GM12878 (cell line): ENCODE results near the gene BCAS4. TPM values are rescaled to one million over a fixed set of nuclear protein-coding genes. Genes with fewer than 3 reads are reported as not detected.

ENCODE experiments used
- ATAC-seq: fragments of 200-7000 bp; cut with Tn5 transposase; 3 replicates; pipeline ENCODE4 v1.9.1; 2020; ENCODE audit warnings: mild to moderate bottlenecking, moderate library complexity
- BruUV-seq: library from RNA; stranded (reverse); fragments of 400-500 nt; replicated peaks from 2 replicates; lab custom pipeline; 2021; lab: Mats Ljungman, UMichigan
- CTCF ChIA-PET: fragments of 300-600 bp; sonication (Branson Sonifier 250); formaldehyde crosslinking; extraction: SDS; loops from one replicate; lab custom pipeline; 2021; ENCODE audit warnings: inconsistent platforms; lab: Yijun Ruan, JAX
- POLR2A ChIA-PET: fragments of 350-600 bp; formaldehyde crosslinking; extraction: SDS; loops from one replicate; lab custom pipeline; 2021; ENCODE audit warnings: inconsistent platforms; lab: Charles Lee
- RAD21 ChIA-PET: fragments of 300-600 bp; sonication (Branson Sonifier 250); formaldehyde crosslinking; loops from one replicate; lab custom pipeline; 2023; ENCODE audit warnings: antibody characterized with exemption; ENCODE audit not compliant: unreplicated experiment; lab: Charles Lee
- SMC1A ChIA-PET: fragments of 300-600 bp; sonication (Branson Sonifier 250); formaldehyde crosslinking; loops from one replicate; lab custom pipeline; 2023; ENCODE audit not compliant: unreplicated experiment, uncharacterized antibody; lab: Charles Lee
- DNase-seq: peaks from one replicate; pipeline ENCODE4 v3.0.0-alpha.2; 2011; ENCODE audit warnings: low read depth, low spot score
- FAIRE-seq: peaks from 3 replicates; lab custom pipeline; 2011; peaks lifted over from hg19 to GRCh38; lab: Jason Lieb, UNC
- H2AFZ ChIP-seq: 2 replicates; pipeline ENCODE4 v1.6.0; 2011; ENCODE audit warnings: low read depth, low read length, control low read depth; ENCODE audit not compliant: control insufficient read depth
- H3K27ac ChIP-seq: 2 replicates; pipeline ENCODE4 v1.5.1; 2011; ENCODE audit warnings: control low read depth; ENCODE audit not compliant: control insufficient read depth, insufficient read depth
- H3K27me3 ChIP-seq, 2 experiments: replicated peaks in 1 of 2; 2 replicates each; pipeline versions ENCODE4 v1.6.0 to v1.6.1; 2011; ENCODE audit warnings: low read length in 1 of 2; ENCODE audit not compliant: control insufficient read depth in 2 of 2, insufficient read depth in 2 of 2
- H3K36me3 ChIP-seq, 2 experiments: 2 replicates each; pipeline ENCODE4 v1.5.1; 2011; ENCODE audit warnings: low read length in 1 of 2; ENCODE audit not compliant: control insufficient read depth in 2 of 2, insufficient read depth in 2 of 2
- H3K4me1 ChIP-seq: 2 replicates; pipeline ENCODE4 v1.6.1; 2011; ENCODE audit warnings: mild to moderate bottlenecking, low read length, moderate library complexity, mixed read lengths; ENCODE audit not compliant: control insufficient read depth, insufficient read depth
- H3K4me2 ChIP-seq: 2 replicates; pipeline ENCODE4 v1.6.0; 2011; ENCODE audit warnings: control low read depth; ENCODE audit not compliant: control insufficient read depth, insufficient read depth
- H3K4me3 ChIP-seq: fragments of 200-600 bp; sonication (generic); 2 replicates; pipeline ENCODE4 v1.5.1; 2016
- H3K79me2 ChIP-seq: 2 replicates; pipeline ENCODE4 v1.6.0; 2011; ENCODE audit warnings: low read length; ENCODE audit not compliant: control insufficient read depth, insufficient read depth
- H3K9ac ChIP-seq: 2 replicates; pipeline ENCODE4 v1.8.0; 2011; ENCODE audit warnings: low read length, control low read depth, mixed read lengths; ENCODE audit not compliant: control insufficient read depth, insufficient read depth
- H3K9me3 ChIP-seq: replicated peaks from 3 replicates; pipeline ENCODE4 v1.5.1; 2011; ENCODE audit warnings: mild to moderate bottlenecking, low read length; ENCODE audit not compliant: control insufficient read depth, insufficient read depth
- H4K20me1 ChIP-seq: 2 replicates; pipeline ENCODE4 v1.6.0; 2011; ENCODE audit not compliant: control insufficient read depth, insufficient read depth
- BCL3 ChIP-seq: IDR thresholded peaks from 2 replicates; pipeline ENCODE4 v1.6.1; 2011; ENCODE audit warnings: borderline replicate concordance, low read depth, mild to moderate bottlenecking, moderate library complexity, low read length; ENCODE audit not compliant: insufficient read depth, poor library complexity, severe bottlenecking
- EED ChIP-seq: sonication (generic); IDR thresholded peaks from 2 replicates; pipeline ENCODE4 v1.6.1; 2016; ENCODE audit warnings: antibody characterized with exemption, low read depth
- FOXM1 ChIP-seq: IDR thresholded peaks from 2 replicates; pipeline ENCODE4 v1.6.1; 2012; ENCODE audit warnings: low read depth, mild to moderate bottlenecking, inconsistent platforms, low read length, moderate library complexity
- GABPA ChIP-seq: IDR thresholded peaks from 2 replicates; pipeline ENCODE4 v1.6.1; 2014; ENCODE audit warnings: antibody characterized with exemption, low read depth, mild to moderate bottlenecking, inconsistent platforms
- JUNB ChIP-seq: IDR thresholded peaks from 2 replicates; pipeline ENCODE4 v1.6.1; 2016; ENCODE audit warnings: antibody characterized with exemption, mild to moderate bottlenecking
- MEF2A ChIP-seq: IDR thresholded peaks from 2 replicates; pipeline ENCODE4 v1.6.1; 2011; ENCODE audit warnings: low read depth, mild to moderate bottlenecking, low read length, moderate library complexity; ENCODE audit not compliant: insufficient read depth
- MEF2B ChIP-seq: fragments of 450-650 bp; IDR thresholded peaks from 2 replicates; pipeline ENCODE4 v1.6.1; 2018; ENCODE audit warnings: mild to moderate bottlenecking, moderate library complexity; ENCODE audit not compliant: partially characterized antibody, poor library complexity, severe bottlenecking
- YBX1 ChIP-seq: fragments of 450-650 bp; IDR thresholded peaks from 2 replicates; pipeline ENCODE4 v1.6.1; 2016; ENCODE audit warnings: antibody characterized with exemption
- ZBTB4 ChIP-seq: fragments of 450-650 bp; formaldehyde crosslinking; IDR thresholded peaks from 2 replicates; pipeline ENCODE4 v1.4.0; 2022; ENCODE audit warnings: mild to moderate bottlenecking, moderate library complexity
- ZBTB40 ChIP-seq: fragments of 450-650 bp; IDR thresholded peaks from 2 replicates; pipeline ENCODE4 v1.6.1; 2016; ENCODE audit warnings: mild to moderate bottlenecking, moderate library complexity, borderline replicate concordance
- ZNF622 ChIP-seq: fragments of 450-650 bp; IDR thresholded peaks from 2 replicates; pipeline ENCODE4 v1.6.1; 2017; ENCODE audit warnings: mild to moderate bottlenecking, inconsistent platforms
- WGBS: methylation state at CpG from one replicate; pipeline ENCODE4 v1.1.6; 2016; ENCODE audit warnings: low lambda C conversion rate; ENCODE audit not compliant: insufficient replicate concordance, insufficient coverage; ENCODE audit errors: missing lambda C conversion rate; 5-methylcytosine and 5-hydroxymethylcytosine counted together
- in situ Hi-C: fragments of 300-500 bp; cut with MboI; formaldehyde crosslinking; loops from 9 replicates; pipeline ENCODE4 v1.14.3; 2018; ENCODE audit warnings: mixed read lengths
- intact Hi-C: fragments of 100-400 bp; cut with micrococcal nuclease; formaldehyde crosslinking; loops from one replicate; pipeline ENCODE4 v1.14.2; 2022; ENCODE audit not compliant: unreplicated experiment
- polyA plus RNA-seq, 11 experiments: library from polyadenylated mRNA; depleted of rRNA in 4 of 11; unstranded in 6 of 11; stranded (reverse) in 5 of 11; fragments of >200 nt; fragmentation: Nextera tagmentation in 4 of 11; fragmentation: Illumina TruSeq in 1 of 11; extraction: Ambion mirVana in 4 of 11; extraction: Trizol in 1 of 11; gene quantifications; 1 replicate in 1 of 11; 2 replicates in 10 of 11; pipeline versions ENCODE4 v1.2.1 to v1.2.3, GENCODE V29; 2011 to 2016; ENCODE audit warnings: inconsistent platforms in 2 of 11, missing spikeins in 2 of 11, low read depth in 1 of 11
- total RNA-seq, 4 experiments: library from RNA; depleted of rRNA in 3 of 4; stranded (reverse); fragments of >200 nt in 3 of 4; fragmentation: Illumina TruSeq in 1 of 4; extraction: Trizol in 1 of 4; gene quantifications; 2 replicates each; pipeline versions ENCODE4 v1.2.1 to v1.2.3, GENCODE V29; 2013 to 2021
- TF ChIP-seq, protein P1 (sequence below): fragments of 450-650 bp; IDR thresholded peaks from 2 replicates; pipeline ENCODE4 v1.6.1; 2016; ENCODE audit warnings: mild to moderate bottlenecking

The BCAS4 gene
- total and polyA plus RNA-seq, 10 of the 15 experiments (the other 5 are each of a cell fraction or from before 2014, with no cell fraction given): 14.8 to 214 (median 65.3) TPM

DNA sequence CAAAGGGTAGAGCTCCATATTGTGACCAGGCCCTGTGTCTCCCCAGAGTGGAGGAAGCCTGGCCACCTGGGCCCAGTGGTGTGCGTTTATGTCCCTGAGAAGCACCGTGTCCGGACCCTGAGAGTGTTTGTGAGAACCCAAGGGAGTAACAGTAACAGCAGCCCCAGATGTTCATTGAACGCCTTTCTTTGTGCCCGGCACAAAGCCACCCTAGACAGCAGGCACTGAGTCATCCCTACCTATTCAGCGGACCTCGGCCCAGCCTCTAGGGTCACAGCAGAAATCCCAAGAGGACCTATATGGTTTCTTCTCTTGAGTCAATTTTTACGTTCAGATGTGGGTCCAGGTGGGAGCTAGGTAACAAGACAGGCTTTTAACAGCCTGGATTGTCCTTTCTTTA lies 24.5 kb downstream of the BCAS4 start:
- ChIA-PET SMC1A (interaction anchor here (0.6 to 8.3 kb wide), 14 partner anchors 14 to 340 kb away, joined by 3 to 119 read pairs (median 5); partner anchors contain the start of genes ADNP and BCAS4), RAD21 (interaction anchor here (0.7 to 11.4 kb wide), 12 partner anchors 9 to 139 kb away, joined by 3 to 141 read pairs (median 5); partner anchors contain the start of genes ADNP, BCAS4, DPM1 and MOCS3), CTCF (interaction anchor here (0.6 to 4.7 kb wide), 11 partner anchors 18 to 168 kb away, joined by 3 to 78 read pairs (median 7); partner anchors contain the start of genes ADNP and BCAS4), POLR2A (interaction anchor here (0.7 to 2.9 kb wide), 4 partner anchors 20 to 110 kb away, joined by 3 to 17 read pairs (median 5); partner anchors contain the start of gene ADNP)
- Histone ChIP-seq H3K9me3 (no peaks in the 10 kb centered on the region), H3K27me3 (no peaks in the 10 kb centered on the region), H2AFZ (peak overlapping the region; percentile 10), H3K9ac (peak overlapping the region; percentile 67), H3K4me3 (no peak overlapping the region), H3K27ac (peak overlapping the region; percentile 95), H3K4me2 (peak overlapping the region; percentile 45), H3K4me1 (peaks cover 81% of the 10 kb centered on the region), H3K79me2 (peaks cover 62% of the 10 kb centered on the region), H3K36me3 (peaks cover 8 to 20% of the 10 kb centered on the region in 2 experiments), H4K20me1 (no peaks in the 10 kb centered on the region)
- 1% methylated on average over 8 of the region's 8 CpGs for WGBS
- intact Hi-C loops: loop anchor here (2.0 kb wide), 1 partner anchor 69 kb away; no protein-coding TSS in a partner anchor
- DNase-seq (no peak), ATAC-seq (peak; percentile 33), FAIRE-seq (no peak)
- BruUV-seq: TSS peak; percentile 53
- in situ Hi-C loops: loop anchor here (10.0 to 25.0 kb wide), 2 partner anchors 585 to 1368 kb away; partner anchors contain the start of gene ZFP64
- TF ChIP-seq MEF2A: no peak
- no peak for TF ChIP-seq ZBTB40
- TF ChIP-seq YBX1: no peak
- 0 out of 2 replicates have a peak, but pooled peaks have one; percentile 13 for TF ChIP-seq EED
- no peak for TF ChIP-seq GABPA
- TF ChIP-seq FOXM1: no peak
- peak; percentile 30 for TF ChIP-seq BCL3
- TF ChIP-seq ZNF622: no peak
- TF ChIP-seq, protein P1, sequence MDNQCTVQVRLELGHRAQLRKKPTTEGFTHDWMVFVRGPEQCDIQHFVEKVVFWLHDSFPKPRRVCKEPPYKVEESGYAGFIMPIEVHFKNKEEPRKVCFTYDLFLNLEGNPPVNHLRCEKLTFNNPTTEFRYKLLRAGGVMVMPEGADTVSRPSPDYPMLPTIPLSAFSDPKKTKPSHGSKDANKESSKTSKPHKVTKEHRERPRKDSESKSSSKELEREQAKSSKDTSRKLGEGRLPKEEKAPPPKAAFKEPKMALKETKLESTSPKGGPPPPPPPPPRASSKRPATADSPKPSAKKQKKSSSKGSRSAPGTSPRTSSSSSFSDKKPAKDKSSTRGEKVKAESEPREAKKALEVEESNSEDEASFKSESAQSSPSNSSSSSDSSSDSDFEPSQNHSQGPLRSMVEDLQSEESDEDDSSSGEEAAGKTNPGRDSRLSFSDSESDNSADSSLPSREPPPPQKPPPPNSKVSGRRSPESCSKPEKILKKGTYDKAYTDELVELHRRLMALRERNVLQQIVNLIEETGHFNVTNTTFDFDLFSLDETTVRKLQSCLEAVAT: no peak
- no peak for TF ChIP-seq ZBTB4 (CRISPR knock-in tag)
- TF ChIP-seq MEF2B: peak; percentile 89
- peak; percentile 34; the same call in 1 of the 2 replicates for TF ChIP-seq JUNB
